Upper lobe of left lung (tissue), 6 donors: ENCODE results near the gene MFAP5. TPM values are rescaled to one million over a fixed set of nuclear protein-coding genes. Genes with fewer than 3 reads are reported as not detected.
A peak's percentile ranks its signal among the peaks of the same experiment; 100 is the strongest.

Source experiments
- ATAC-seq, 2 donors: fragments of 200-7000 bp; cut with Tn5 transposase; one replicate each; pipeline ENCODE4 v1.9.1; 2022; ENCODE audit warnings: mild to moderate bottlenecking in 2 of 2, moderate library complexity in 2 of 2; ENCODE audit not compliant: low FRiP score in 2 of 2
- DNase-seq, 2 donors: peaks; one replicate each; pipeline ENCODE4 v3.0.0-alpha.2; 2019 to 2020
- H3K27ac ChIP-seq, 4 donors: fragments of 200-600 bp; sonication (generic); one replicate each; pipeline ENCODE4 v1.5.1; 2016 to 2019
- H3K27me3 ChIP-seq, 4 donors: fragments of 200-600 bp; sonication (generic); one replicate each; pipeline ENCODE4 v1.5.1; 2017 to 2019
- H3K36me3 ChIP-seq, 4 donors: fragments of 200-600 bp; sonication (generic); one replicate each; pipeline ENCODE4 v1.5.1; 2016 to 2019
- H3K4me1 ChIP-seq, 4 donors: fragments of 200-600 bp; sonication (generic); one replicate each; pipeline ENCODE4 v1.5.1; 2018 to 2019
- H3K4me3 ChIP-seq, 4 donors: fragments of 200-600 bp; sonication (generic); one replicate each; pipeline ENCODE4 v1.5.1; 2017 to 2019; ENCODE audit warnings: mild to moderate bottlenecking in 2 of 4, moderate library complexity in 1 of 4
- H3K9me3 ChIP-seq, 4 donors: fragments of 200-600 bp; sonication (generic); one replicate each; pipeline ENCODE4 v1.5.1; 2018 to 2019
- CTCF ChIP-seq, 6 experiments: fragments of 450-650 bp in 4 of 6; fragments of 200-600 bp in 2 of 6; sonication (generic) in 2 of 6; IDR thresholded peaks; one replicate each; pipeline ENCODE4 v1.5.1; 2016 to 2019; ENCODE audit warnings: antibody characterized with exemption in 6 of 6
- EP300 ChIP-seq, 4 donors: sonication (generic); formaldehyde crosslinking; IDR thresholded peaks; one replicate each; pipeline ENCODE4 v1.5.1; 2017; ENCODE audit warnings: antibody characterized with exemption in 4 of 4, control low read depth in 2 of 4
- POLR2A ChIP-seq, 4 donors: fragments of 450-650 bp; IDR thresholded peaks; one replicate each; pipeline ENCODE4 v1.5.1; 2016 to 2017; ENCODE audit warnings: antibody characterized with exemption in 4 of 4, mild to moderate bottlenecking in 2 of 4
- POLR2AphosphoS5 ChIP-seq, 2 donors: sonication (generic); formaldehyde crosslinking; IDR thresholded peaks; one replicate each; pipeline ENCODE4 v1.5.1; 2017; ENCODE audit warnings: antibody characterized with exemption in 2 of 2
- WGBS, 2 donors: methylation state at CpG; one replicate each; pipeline ENCODE4 v1.1.5; 2017 to 2018; 5-methylcytosine and 5-hydroxymethylcytosine counted together
- total RNA-seq, 6 donors: library from RNA; depleted of rRNA in 4 of 6; stranded (reverse); fragments of >200 nt in 4 of 6; gene quantifications; one replicate each; pipeline versions ENCODE4 v1.1.0 to v1.2.1, GENCODE V29; 2016 to 2021
- donor health status: DM: no; HTN: no; CAD: no; lungs with moderate emphysema.
- donor health status: DM: no; HTN: yes; CAD: no; lungs with severe emphysema.

The MFAP5 gene
- total RNA-seq, 6 donors from 2014 or later: 2.1 to 102 (median 8.5) TPM

- H3K27ac ChIP-seq: peak overlapping the region in 2 of 4 donors; percentile 97 to 98
- H3K27me3 ChIP-seq: no peaks in the 10 kb centered on the region
- no peaks in the 10 kb centered on the region for H3K9me3 ChIP-seq
- DNase-seq: no peak
- no peak for TF ChIP-seq CTCF (IDR thresholded peaks at IDR 0.05)
- no peak for TF ChIP-seq POLR2A (IDR thresholded peaks at IDR 0.05)
- no peak for TF ChIP-seq EP300 (IDR thresholded peaks at IDR 0.05)
- TF ChIP-seq POLR2AphosphoS5 (IDR thresholded peaks at IDR 0.05): no peak
- H3K4me3 ChIP-seq: peak overlapping the region; percentile 69 to 95 (median 76)
- WGBS, 2 donors: 22 to 34% methylated on average over 2 of the region's 2 CpGs
- ATAC-seq: no peak
- H3K4me1 ChIP-seq: peaks cover 19 to 31% (median 23%) of the 10 kb centered on the region in 4 donors
- H3K36me3 ChIP-seq: no peaks in the 10 kb centered on the region
Measured at GRCh38 chr12:8698879-8699278, 36.3 kb upstream of the MFAP5 start.

- Histone ChIP-seq H3K36me3 (no peaks in the 10 kb centered on the region), H3K4me1 (peaks cover 19 to 31% (median 23%) of the 10 kb centered on the region in 4 donors), H3K27ac (peak overlapping the region; percentile 87 to 98 (median 97)), H3K27me3 (no peaks in the 10 kb centered on the region), H3K9me3 (no peaks in the 10 kb centered on the region), H3K4me3 (peak overlapping the region; percentile 69 to 95 (median 76))
- TF ChIP-seq EP300 (IDR thresholded peaks at IDR 0.05) (no peak), POLR2AphosphoS5 (IDR thresholded peaks at IDR 0.05) (peak in 1 of 2 donors; percentile 40)
- DNase-seq: peak; percentile 79 to 92
- ATAC-seq: peak; percentile 55 to 87
- WGBS, 2 donors: 0% methylated on average over 8 to 46 of the region's 85 CpGs
Measured at GRCh38 chr12:8698132-8698851, 35.7 kb upstream of the MFAP5 start.

- 0 to 4% methylated on average over 9 to 37 of the region's 88 CpGs for WGBS, 2 donors
- H3K27me3 ChIP-seq: no peaks in the 10 kb centered on the region
- peak; percentile 91 to 94 for ATAC-seq
- H3K4me3 ChIP-seq: peak within 1 kb of the TSS; percentile 69 to 95 (median 77)
- H3K36me3 ChIP-seq: no peaks in the 10 kb centered on the region
- peaks cover 20 to 37% (median 24%) of the 10 kb centered on the region in 4 donors for H3K4me1 ChIP-seq
- TF ChIP-seq EP300 (IDR thresholded peaks at IDR 0.05) (no peak), POLR2A (IDR thresholded peaks at IDR 0.05) (peak in 2 of 4 donors; percentile 53 to 76), CTCF (IDR thresholded peaks at IDR 0.05) (peak in 1 of 6 experiments; percentile 5), POLR2AphosphoS5 (IDR thresholded peaks at IDR 0.05) (peak in 1 of 2 donors; percentile 68)
- peak; percentile 87 to 97 for DNase-seq
- no peaks in the 10 kb centered on the region for H3K9me3 ChIP-seq
- peak within 1 kb of the TSS; percentile 87 to 98 (median 97) for H3K27ac ChIP-seq
Measured at GRCh38 chr12:8697476-8698131, 35.0 kb upstream of the MFAP5 start, which contains the start of gene RIMKLB. Gene RIMKLB, plus strand, starts transcription at chr12:8697991. Its CDS starts 15,876 bp downstream, at chr12:8713867.

- peak overlapping the region; percentile 69 to 95 (median 77) for H3K4me3 ChIP-seq
- H3K4me1 ChIP-seq: peaks cover 18 to 42% (median 26%) of the 10 kb centered on the region in 4 donors
- peak; percentile 12 to 41 for ATAC-seq
- no peaks in the 10 kb centered on the region for H3K27me3 ChIP-seq
- H3K36me3 ChIP-seq: no peaks in the 10 kb centered on the region
- DNase-seq: peak in 1 of 2 donors; percentile 90
- WGBS, 2 donors: 0% methylated on average over 7 to 21 of the region's 21 CpGs
- no peak for TF ChIP-seq POLR2A (IDR thresholded peaks at IDR 0.05)
- TF ChIP-seq POLR2AphosphoS5 (IDR thresholded peaks at IDR 0.05): no peak
- TF ChIP-seq EP300 (IDR thresholded peaks at IDR 0.05): no peak
- no peak for TF ChIP-seq CTCF (IDR thresholded peaks at IDR 0.05)
- no peaks in the 10 kb centered on the region for H3K9me3 ChIP-seq
- H3K27ac ChIP-seq: peak overlapping the region; percentile 87 to 98 (median 97)
Measured at GRCh38 chr12:8697120-8697475, 34.5 kb upstream of the MFAP5 start.

GRCh38 chr12:8696442-8697090 lies 33.9 kb upstream of the MFAP5 start:
- H3K36me3 ChIP-seq: no peaks in the 10 kb centered on the region
- peak overlapping the region; percentile 87 to 98 (median 97) for H3K27ac ChIP-seq
- peak overlapping the region in 3 of 4 donors; percentile 69 to 95 (median 78) for H3K4me3 ChIP-seq
- TF ChIP-seq EP300 (IDR thresholded peaks at IDR 0.05) (no peak), POLR2AphosphoS5 (IDR thresholded peaks at IDR 0.05) (no peak), POLR2A (IDR thresholded peaks at IDR 0.05) (no peak), CTCF (IDR thresholded peaks at IDR 0.05) (no peak)
- peaks cover 18 to 42% (median 28%) of the 10 kb centered on the region in 4 donors for H3K4me1 ChIP-seq
- WGBS, 2 donors: 24 to 31% methylated on average over 6 of the region's 6 CpGs
- ATAC-seq (no peak), DNase-seq (no peak)
- no peaks in the 10 kb centered on the region for H3K9me3 ChIP-seq
- no peaks in the 10 kb centered on the region for H3K27me3 ChIP-seq
